HG03175 (cell line): Measurements from ENCODE around the gene CPZ.
"Not testable (repeated sequence)": the region's sequence is repeated elsewhere in the genome, so short reads cannot be mapped to it uniquely, and the experiment has no call there.

Experiments used
- ATAC-seq: cut with Tn5 transposase; IDR thresholded peaks from one replicate; pipeline ENCODE4 v1.9.1; 2021; ENCODE audit warnings: mild to moderate bottlenecking, moderate library complexity; ENCODE audit not compliant: unreplicated experiment

The CPZ gene

GRCh38 chr4:8648816-8649630 lies 56.5 kb downstream of the CPZ start:
- no peak for ATAC-seq

GRCh38 chr4:8649631-8650361 lies 57.2 kb downstream of the CPZ start:
- ATAC-seq = no peak

- ATAC-seq = no peak
Observed at GRCh38 chr4:8651661-8652180, 59.2 kb downstream of the CPZ start.

- ATAC-seq = no peak
Observed at GRCh38 chr4:8652181-8653078, 59.9 kb downstream of the CPZ start.

GRCh38 chr4:8653326-8654000 lies 60.9 kb downstream of the CPZ start:
- ATAC-seq = no peak

GRCh38 chr4:8654139-8654538 lies 61.6 kb downstream of the CPZ start:
- not testable (repeated sequence) for ATAC-seq

GRCh38 chr4:8655411-8656184 lies 63.0 kb downstream of the CPZ start:
- ATAC-seq = no peak

GRCh38 chr4:8656185-8656517 lies 63.6 kb downstream of the CPZ start:
- ATAC-seq = no peak

- ATAC-seq = no peak
Observed at GRCh38 chr4:8656711-8657380, 64.3 kb downstream of the CPZ start.

- no peak for ATAC-seq
Observed at GRCh38 chr4:8657381-8658088, 65.0 kb downstream of the CPZ start.

GRCh38 chr4:8662776-8663175 lies 70.2 kb downstream of the CPZ start:
- ATAC-seq = no peak

- ATAC-seq = no peak
Observed at GRCh38 chr4:8664031-8664805, 71.7 kb downstream of the CPZ start.

GRCh38 chr4:8664976-8665375 lies 72.4 kb downstream of the CPZ start:
- no peak for ATAC-seq

GRCh38 chr4:8665406-8666360 lies 73.1 kb downstream of the CPZ start:
- no peak for ATAC-seq

GRCh38 chr4:8666581-8666980 lies 74.0 kb downstream of the CPZ start:
- ATAC-seq = no peak
